ENCODE data around the gene CAMK1D.
"Not testable (repeated sequence)": the region's sequence is repeated elsewhere in the genome, so short reads cannot be mapped to it uniquely, and the experiment has no call there.

CAMK1D gene

GRCh38 chr10:12341526-12341925 lies 7.8 kb upstream of the CAMK1D start:
- DNase-seq = no peak

GRCh38 chr10:12344375-12345110 lies 4.8 kb upstream of the CAMK1D start:
- DNase-seq = no peak

GRCh38 chr10:12346707-12347106 lies 2.6 kb upstream of the CAMK1D start:
- no peak for DNase-seq

- DNase-seq = no peak
These were observed 965 bp upstream of the CAMK1D start for GRCh38 chr10:12348294-12348869.

GRCh38 chr10:12349629-12350166 lies 351 bp downstream of the CAMK1D start:
- no peak for DNase-seq

GRCh38 chr10:12350167-12350872 lies 973 bp downstream of the CAMK1D start:
- no peak for DNase-seq

GRCh38 chr10:12350925-12351324 lies 1.6 kb downstream of the CAMK1D start:
- no peak for DNase-seq

- no peak for DNase-seq
These were observed 2.1 kb downstream of the CAMK1D start for GRCh38 chr10:12351447-12351846.

- DNase-seq = no peak
These were observed 2.5 kb downstream of the CAMK1D start for GRCh38 chr10:12351889-12352288.

GRCh38 chr10:12353399-12354242 lies 4.3 kb downstream of the CAMK1D start:
- no peak for DNase-seq

- not testable (repeated sequence) for DNase-seq
These were observed 5.3 kb downstream of the CAMK1D start for GRCh38 chr10:12354696-12355095.

- DNase-seq = no peak
These were observed 6.0 kb downstream of the CAMK1D start for GRCh38 chr10:12355384-12355783.

GRCh38 chr10:12357525-12358151 lies 8.3 kb downstream of the CAMK1D start:
- DNase-seq = no peak

- DNase-seq = no peak
These were observed 9.7 kb downstream of the CAMK1D start for GRCh38 chr10:12358863-12359564.

- no peak for DNase-seq
These were observed 11.1 kb downstream of the CAMK1D start for GRCh38 chr10:12360461-12360860.

- not testable (repeated sequence) for DNase-seq
These were observed 11.8 kb downstream of the CAMK1D start for GRCh38 chr10:12361115-12361514.

GRCh38 chr10:12364559-12364958 lies 15.2 kb downstream of the CAMK1D start:
- no peak for DNase-seq

- no peak for DNase-seq
These were observed 17.9 kb downstream of the CAMK1D start for GRCh38 chr10:12367272-12367671.

GRCh38 chr10:12369982-12370381 lies 20.6 kb downstream of the CAMK1D start:
- no peak for DNase-seq

GRCh38 chr10:12372846-12373245 lies 23.5 kb downstream of the CAMK1D start:
- DNase-seq = no peak

GRCh38 chr10:12375076-12375504 lies 25.7 kb downstream of the CAMK1D start:
- no peak for DNase-seq

- no peak for DNase-seq
These were observed 26.9 kb downstream of the CAMK1D start for GRCh38 chr10:12376211-12376610.

Data from NCI-H1694 (cell line).